ENCODE data around the gene ZMYND12.

- TF ChIP-seq PATZ1 (CRISPR knock-in tag; IDR thresholded peaks at IDR 0.05; ENCODE audit: borderline replicate concordance) (no peak), ZFP3 (CRISPR knock-in tag; IDR thresholded peaks at IDR 0.05) (no peak), ISL1 (CRISPR knock-in tag; IDR thresholded peaks at IDR 0.05) (no peak), RARB (CRISPR knock-in tag; IDR thresholded peaks at IDR 0.05) (no peak), ZNF565 (CRISPR knock-in tag; conservative IDR thresholded peaks at IDR 0.05; ENCODE audit: low read depth) (no peak), ESRRG (CRISPR knock-in tag; IDR thresholded peaks at IDR 0.05) (no peak), ARNTL (CRISPR knock-in tag; IDR thresholded peaks at IDR 0.05; ENCODE audit: borderline replicate concordance, low read depth) (no peak), ZNF8 (CRISPR knock-in tag; IDR thresholded peaks at IDR 0.05) (no peak), CREB5 (CRISPR knock-in tag; IDR thresholded peaks at IDR 0.05; ENCODE audit: low read depth) (no peak), POU6F1 (CRISPR knock-in tag; IDR thresholded peaks at IDR 0.05; ENCODE audit: borderline replicate concordance, low read depth) (no peak), ZC3H10 (CRISPR knock-in tag; IDR thresholded peaks at IDR 0.05) (no peak), GLIS3 (CRISPR knock-in tag; IDR thresholded peaks at IDR 0.05) (no peak), CSDC2 (CRISPR knock-in tag; IDR thresholded peaks at IDR 0.05) (no peak)
Observed at GRCh38 chr1:42482635-42483153, 26.9 kb upstream of the ZMYND12 start.
